C4-2B (cell line): Measurements from ENCODE around the gene SDK2.
"Not testable (repeated sequence)": the region's sequence is repeated elsewhere in the genome, so short reads cannot be mapped to it uniquely, and the experiment has no call there.

Source experiments
- H3K27ac ChIP-seq: fragments of 450-650 bp; 2 replicates; pipeline ENCODE4 v1.5.1; 2017
- ZFX ChIP-seq: fragments of 450-650 bp; IDR thresholded peaks from 2 replicates; pipeline ENCODE4 v1.6.1; 2017
- TF ChIP-seq, protein P1 (sequence below): fragments of 450-650 bp; conservative IDR thresholded peaks from 2 replicates; pipeline ENCODE4 v1.5.1; 2017; ENCODE audit warnings: mild to moderate bottlenecking

The SDK2 gene

DNA sequence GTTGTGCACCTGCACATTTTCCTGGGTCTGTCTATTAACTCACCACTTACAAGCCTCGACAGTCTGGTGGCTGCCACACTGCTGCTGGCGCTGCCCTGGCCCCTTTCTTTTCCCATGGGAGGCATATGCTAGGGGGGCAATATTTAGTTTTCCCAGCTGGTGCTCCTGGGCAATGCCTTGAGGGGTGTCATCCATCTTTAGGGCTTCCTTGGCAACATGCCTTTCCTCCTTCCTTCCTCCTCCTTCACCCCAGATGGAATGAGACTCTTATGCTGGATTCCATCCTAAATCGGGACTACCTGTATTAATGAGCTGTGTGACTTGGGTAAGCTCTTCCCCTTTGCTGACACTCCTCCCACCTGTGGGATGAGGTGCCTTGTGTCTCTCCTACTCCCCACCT lies 267.6 kb downstream of the SDK2 start:
- H3K27ac ChIP-seq = no peak overlapping the region
- TF ChIP-seq ZFX = no peak

DNA sequence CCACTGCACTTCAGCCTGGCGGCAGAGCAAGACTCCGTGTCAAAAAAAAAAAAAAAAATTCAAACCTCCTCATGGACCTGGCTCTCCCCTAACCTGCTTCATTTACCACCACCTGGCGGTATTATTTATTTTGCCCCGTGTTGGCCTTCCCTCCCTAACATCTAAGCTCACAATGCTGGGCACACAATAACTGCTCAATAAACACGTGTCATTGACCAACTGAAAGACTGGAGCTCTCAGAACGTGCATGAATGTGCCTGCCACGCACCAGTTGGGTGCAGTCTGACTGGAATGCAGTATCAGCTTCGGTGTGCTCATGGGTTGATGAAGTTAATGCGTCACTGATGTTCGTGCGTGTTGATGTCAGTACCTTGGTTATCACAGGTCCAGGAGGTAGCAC lies 268.1 kb downstream of the SDK2 start:
- no peak for TF ChIP-seq ZFX
- TF ChIP-seq, protein P1, sequence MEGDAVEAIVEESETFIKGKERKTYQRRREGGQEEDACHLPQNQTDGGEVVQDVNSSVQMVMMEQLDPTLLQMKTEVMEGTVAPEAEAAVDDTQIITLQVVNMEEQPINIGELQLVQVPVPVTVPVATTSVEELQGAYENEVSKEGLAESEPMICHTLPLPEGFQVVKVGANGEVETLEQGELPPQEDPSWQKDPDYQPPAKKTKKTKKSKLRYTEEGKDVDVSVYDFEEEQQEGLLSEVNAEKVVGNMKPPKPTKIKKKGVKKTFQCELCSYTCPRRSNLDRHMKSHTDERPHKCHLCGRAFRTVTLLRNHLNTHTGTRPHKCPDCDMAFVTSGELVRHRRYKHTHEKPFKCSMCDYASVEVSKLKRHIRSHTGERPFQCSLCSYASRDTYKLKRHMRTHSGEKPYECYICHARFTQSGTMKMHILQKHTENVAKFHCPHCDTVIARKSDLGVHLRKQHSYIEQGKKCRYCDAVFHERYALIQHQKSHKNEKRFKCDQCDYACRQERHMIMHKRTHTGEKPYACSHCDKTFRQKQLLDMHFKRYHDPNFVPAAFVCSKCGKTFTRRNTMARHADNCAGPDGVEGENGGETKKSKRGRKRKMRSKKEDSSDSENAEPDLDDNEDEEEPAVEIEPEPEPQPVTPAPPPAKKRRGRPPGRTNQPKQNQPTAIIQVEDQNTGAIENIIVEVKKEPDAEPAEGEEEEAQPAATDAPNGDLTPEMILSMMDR = no peak
- no peak overlapping the region for H3K27ac ChIP-seq

DNA sequence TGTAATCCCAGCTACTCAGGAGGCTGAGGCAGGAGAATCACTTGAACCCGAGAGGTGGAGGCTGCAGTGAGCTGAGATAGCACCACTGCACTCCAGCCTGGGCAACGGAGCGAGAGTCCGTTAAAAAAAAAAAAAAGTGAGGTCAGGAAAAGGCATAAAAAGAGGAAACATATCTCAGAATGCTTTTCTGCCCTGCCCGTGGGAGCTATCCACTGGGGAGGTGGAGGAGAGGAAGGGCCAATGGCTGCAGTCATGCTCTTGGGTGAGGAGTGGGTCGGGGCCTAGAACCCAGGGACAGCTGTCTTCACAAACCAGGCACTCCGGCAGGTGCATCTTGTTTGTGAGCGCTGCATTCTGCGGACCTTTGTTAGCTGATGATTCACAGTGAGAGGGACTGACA lies 272.4 kb downstream of the SDK2 start:
- H3K27ac ChIP-seq = no peak overlapping the region
- no peak for TF ChIP-seq ZFX
- TF ChIP-seq, protein P1 = no peak

DNA sequence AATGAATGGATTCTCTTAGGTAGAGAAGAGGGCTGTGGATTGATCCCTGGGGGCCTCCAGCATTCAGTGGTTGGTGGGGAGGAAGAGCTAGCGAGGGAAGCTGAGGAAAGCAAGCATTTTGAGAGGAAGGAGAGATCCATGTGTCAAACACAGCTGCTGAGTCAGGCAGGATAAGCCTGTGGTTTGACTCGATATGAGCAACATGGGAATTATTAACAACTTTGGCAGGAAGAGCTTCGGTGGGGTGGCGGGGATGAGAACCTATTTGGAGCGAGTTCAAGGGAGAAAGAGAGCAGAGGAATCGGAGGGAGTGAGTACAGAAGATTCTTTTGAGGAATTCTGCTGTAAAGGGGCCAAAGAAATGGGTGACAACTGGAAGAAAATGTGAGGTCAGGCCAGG lies 273.0 kb downstream of the SDK2 start:
- H3K27ac ChIP-seq = no peak overlapping the region
- TF ChIP-seq, protein P1 = no peak
- TF ChIP-seq ZFX = no peak

DNA sequence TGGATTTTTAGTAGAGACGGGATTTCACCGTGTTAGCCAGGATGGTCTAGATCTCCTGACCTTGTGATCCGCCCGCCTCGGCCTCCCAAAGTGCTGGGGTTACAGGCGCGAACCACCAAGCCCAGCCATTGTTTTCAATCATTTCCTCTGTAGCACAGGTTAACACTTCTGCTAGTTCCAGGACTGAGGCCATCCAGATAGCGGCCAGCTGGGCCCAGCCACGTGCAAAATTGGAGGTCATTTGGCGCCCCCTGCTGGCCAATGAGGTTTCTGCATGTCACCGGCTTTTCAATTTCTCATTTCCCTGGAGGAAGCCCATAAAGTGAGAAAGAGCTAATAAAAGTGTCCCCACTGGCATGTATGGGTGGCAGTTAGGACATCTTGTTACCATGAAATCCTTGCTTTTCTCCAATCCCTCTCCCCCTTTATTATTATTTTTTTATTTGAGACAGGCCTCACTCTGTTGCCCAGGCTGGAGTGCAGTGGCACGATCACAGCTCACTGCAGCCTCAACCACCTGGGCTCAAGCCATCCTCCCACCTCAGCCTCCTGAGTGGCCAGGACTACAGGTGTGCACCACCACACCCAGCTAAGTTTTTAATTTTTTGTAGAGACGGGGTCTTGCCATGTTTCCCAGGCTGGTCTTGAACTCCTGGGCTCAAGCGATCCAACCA lies 274.3 kb downstream of the SDK2 start:
- H3K27ac ChIP-seq = not testable (repeated sequence)
- TF ChIP-seq, protein P1 = peak; percentile 90

DNA sequence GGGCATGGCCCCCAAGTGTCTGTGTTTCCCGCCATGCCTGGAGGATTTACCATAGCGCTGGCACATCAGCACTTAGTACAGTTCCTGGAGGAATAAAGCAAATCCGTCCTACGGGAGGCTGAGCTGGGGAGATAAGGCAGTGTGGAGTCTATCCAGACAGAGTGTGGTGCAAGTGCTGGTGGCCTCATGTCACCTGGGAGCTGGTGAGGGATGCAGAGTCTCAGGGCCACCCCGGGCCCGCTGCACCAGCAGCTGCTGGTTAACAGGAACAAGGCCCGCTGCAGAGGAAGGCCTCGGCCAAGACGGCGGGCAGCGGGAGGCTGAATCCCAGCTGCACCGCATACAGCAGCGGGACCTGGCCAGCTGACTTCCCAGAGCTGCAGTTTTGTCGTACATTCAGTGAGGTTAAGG lies 275.1 kb downstream of the SDK2 start:
- H3K27ac ChIP-seq = no peak overlapping the region
- TF ChIP-seq, protein P1 = no peak
- TF ChIP-seq ZFX = no peak

DNA sequence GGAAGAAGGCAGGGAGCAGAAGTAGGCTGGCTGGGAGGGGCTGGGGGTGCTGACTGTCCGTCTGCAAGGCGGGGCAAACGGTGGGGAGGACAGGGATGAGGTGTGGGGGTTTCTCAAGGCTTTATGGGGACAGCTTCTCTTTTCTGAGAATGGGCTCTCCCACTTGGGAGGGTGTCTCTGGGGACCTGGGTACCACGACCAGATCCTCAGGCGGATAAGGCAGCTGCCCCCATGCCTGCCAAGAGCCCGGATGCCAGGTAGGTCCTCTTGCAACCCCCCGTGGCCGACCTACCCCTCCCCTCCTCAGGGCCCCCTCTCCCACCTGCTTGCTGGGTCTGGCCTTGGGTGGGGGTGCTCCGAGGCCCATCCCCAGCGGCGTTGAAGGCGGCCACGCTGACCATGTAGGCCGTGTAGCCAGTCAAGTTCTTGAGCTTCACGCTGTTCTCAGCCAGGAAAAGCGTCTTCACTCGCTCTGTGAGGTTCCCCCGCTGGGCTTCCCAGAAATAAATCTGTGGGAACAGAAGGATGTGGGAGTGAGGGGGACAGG lies 276.1 kb downstream of the SDK2 start:
- H3K27ac ChIP-seq = no peak overlapping the region

More for the DNA sequence above, 276.1 kb downstream of the SDK2 start:
- no peak for TF ChIP-seq ZFX
- TF ChIP-seq, protein P1 = no peak
